Vagina (tissue), 2 donors: ENCODE results near the gene EPS8L3. TPM values are rescaled to one million over a fixed set of nuclear protein-coding genes. Genes with fewer than 3 reads are reported as not detected.
"Not testable (repeated sequence)": the region's sequence is repeated elsewhere in the genome, so short reads cannot be mapped to it uniquely, and the experiment has no call there.

Experiments
- DNase-seq, 2 donors: peaks; one replicate each; pipeline ENCODE4 v3.0.0-alpha.2; 2017; ENCODE audit errors: extremely low spot score in 2 of 2
- H3K27ac ChIP-seq: fragments of 200-600 bp; sonication (generic); one replicate; pipeline ENCODE4 v1.5.1; 2019
- H3K27me3 ChIP-seq: fragments of 200-600 bp; sonication (generic); one replicate; pipeline ENCODE4 v1.5.1; 2019
- H3K36me3 ChIP-seq, 2 donors: fragments of 200-600 bp; sonication (generic); one replicate each; pipeline ENCODE4 v1.5.1; 2017 to 2019
- H3K4me1 ChIP-seq: fragments of 200-600 bp; sonication (generic); one replicate; pipeline ENCODE4 v1.5.1; 2019
- H3K4me3 ChIP-seq, 2 donors: fragments of 200-600 bp; sonication (generic); 1 replicate in 1 of 2; 2 replicates in 1 of 2; pipeline ENCODE4 v1.5.1; 2016 to 2019
- H3K9me3 ChIP-seq: fragments of 200-600 bp; sonication (generic); one replicate; pipeline ENCODE4 v1.5.1; 2019
- CTCF ChIP-seq, 3 experiments: fragments of 450-650 bp in 2 of 3; fragments of 200-600 bp in 1 of 3; sonication (generic) in 1 of 3; IDR thresholded peaks; one replicate each; pipeline ENCODE4 v1.5.1; 2017 to 2019; ENCODE audit warnings: antibody characterized with exemption in 3 of 3, mild to moderate bottlenecking in 2 of 3, moderate library complexity in 2 of 3
- POLR2A ChIP-seq, 2 donors: fragments of 450-650 bp; IDR thresholded peaks; one replicate each; pipeline ENCODE4 v1.6.1; 2017; ENCODE audit warnings: antibody characterized with exemption in 2 of 2, mild to moderate bottlenecking in 2 of 2, moderate library complexity in 2 of 2
- POLR2AphosphoS5 ChIP-seq, 2 donors: sonication (generic); formaldehyde crosslinking; IDR thresholded peaks; one replicate each; pipeline ENCODE4 v1.9.0; 2017; ENCODE audit warnings: antibody characterized with exemption in 2 of 2, mild to moderate bottlenecking in 2 of 2, low read depth in 1 of 2; ENCODE audit not compliant: insufficient read depth in 1 of 2
- intact Hi-C: fragments of 100-400 bp; cut with DNase I; formaldehyde crosslinking; loops from one replicate; pipeline ENCODE4 v1.15.1; 2023
- total RNA-seq: library from RNA; depleted of rRNA; stranded (reverse); fragments of >200 nt; gene quantifications from one replicate; pipeline ENCODE4 v1.2.3, GENCODE V29; 2016

EPS8L3 gene
- total RNA-seq, 1 donor from 2014 or later, result not detected

- Histone ChIP-seq H3K27ac (peak overlapping the region; percentile 9), H3K9me3 (no peaks in the 10 kb centered on the region), H3K27me3 (no peaks in the 10 kb centered on the region), H3K36me3 (no peaks in the 10 kb centered on the region), H3K4me1 (peaks cover 9% of the 10 kb centered on the region), H3K4me3 (no peak overlapping the region)
- intact Hi-C loops, result no loop called here
- no peak for DNase-seq
- no peak for TF ChIP-seq CTCF (IDR thresholded peaks at IDR 0.05)
These were observed 39.3 kb upstream of the EPS8L3 start for GRCh38 chr1:109802901-109803561.

- TF ChIP-seq POLR2AphosphoS5 (IDR thresholded peaks at IDR 0.05; ENCODE audit: insufficient read depth in 1 of 2, low read depth in 1 of 2), result no peak
- TF ChIP-seq CTCF (IDR thresholded peaks at IDR 0.05), result no peak
- no peak for TF ChIP-seq POLR2A (IDR thresholded peaks at IDR 0.05)
- Histone ChIP-seq H3K27ac (peak overlapping the region; percentile 9), H3K9me3 (no peaks in the 10 kb centered on the region)
These were observed 38.6 kb upstream of the EPS8L3 start for GRCh38 chr1:109802136-109802900.

GRCh38 chr1:109801791-109802135, 38.0 kb upstream of the EPS8L3 start:
- no peak for TF ChIP-seq POLR2AphosphoS5 (IDR thresholded peaks at IDR 0.05; ENCODE audit: insufficient read depth in 1 of 2, low read depth in 1 of 2)
- no peak overlapping the region for H3K4me3 ChIP-seq
- intact Hi-C loops, result no loop called here
- no peaks in the 10 kb centered on the region for H3K36me3 ChIP-seq
- H3K27me3 ChIP-seq, result no peaks in the 10 kb centered on the region
- H3K4me1 ChIP-seq, result peaks cover 7% of the 10 kb centered on the region
- DNase-seq, result no peak
- no peak overlapping the region for H3K27ac ChIP-seq
- H3K9me3 ChIP-seq, result no peaks in the 10 kb centered on the region

More at GRCh38 chr1:109802136-109802900, 38.6 kb upstream of the EPS8L3 start:
- intact Hi-C loops, result no loop called here
- Histone ChIP-seq H3K27me3 (no peaks in the 10 kb centered on the region), H3K36me3 (no peaks in the 10 kb centered on the region), H3K4me3 (no peak overlapping the region), H3K4me1 (peaks cover 7% of the 10 kb centered on the region)
- no peak for DNase-seq

GRCh38 chr1:109800291-109800690, 36.6 kb upstream of the EPS8L3 start:
- intact Hi-C loops, result no loop called here
- Histone ChIP-seq H3K27me3 (no peaks in the 10 kb centered on the region), H3K27ac (no peak overlapping the region)

GRCh38 chr1:109799445-109799844, 35.7 kb upstream of the EPS8L3 start:
- no peaks in the 10 kb centered on the region for H3K36me3 ChIP-seq
- H3K27ac ChIP-seq, result no peak overlapping the region
- H3K4me1 ChIP-seq, result peaks cover 10% of the 10 kb centered on the region
- H3K27me3 ChIP-seq, result no peaks in the 10 kb centered on the region
- intact Hi-C loops, result no loop called here
- TF ChIP-seq POLR2A (IDR thresholded peaks at IDR 0.05), result no peak
- TF ChIP-seq CTCF (IDR thresholded peaks at IDR 0.05), result no peak
- no peak for TF ChIP-seq POLR2AphosphoS5 (IDR thresholded peaks at IDR 0.05; ENCODE audit: insufficient read depth in 1 of 2, low read depth in 1 of 2)
- no peak for DNase-seq
- no peak overlapping the region for H3K4me3 ChIP-seq
- no peaks in the 10 kb centered on the region for H3K9me3 ChIP-seq

More at GRCh38 chr1:109800291-109800690, 36.6 kb upstream of the EPS8L3 start:
- peaks cover 10% of the 10 kb centered on the region for H3K4me1 ChIP-seq
- no peak overlapping the region for H3K4me3 ChIP-seq
- TF ChIP-seq POLR2A (IDR thresholded peaks at IDR 0.05), result no peak
- no peak for TF ChIP-seq POLR2AphosphoS5 (IDR thresholded peaks at IDR 0.05; ENCODE audit: insufficient read depth in 1 of 2, low read depth in 1 of 2)
- TF ChIP-seq CTCF (IDR thresholded peaks at IDR 0.05), result no peak
- no peak for DNase-seq
- no peaks in the 10 kb centered on the region for H3K36me3 ChIP-seq
- H3K9me3 ChIP-seq, result no peaks in the 10 kb centered on the region

- H3K27me3 ChIP-seq, H3K4me3 ChIP-seq, intact Hi-C loops, H3K36me3 ChIP-seq, H3K9me3 ChIP-seq, DNase-seq: not testable (repeated sequence)
- Histone ChIP-seq H3K4me1 (peaks cover 26% of the 10 kb centered on the region), H3K27ac (peak overlapping the region; percentile 24)
These were observed 33.5 kb upstream of the EPS8L3 start for GRCh38 chr1:109797303-109797595.
